Endothelial cell of umbilical vein (primary cell): ENCODE measurements around the gene PTCH1. TPM values are rescaled to one million over a fixed set of nuclear protein-coding genes. Genes with fewer than 3 reads are reported as not detected.
A peak's percentile ranks its signal among the peaks of the same experiment; 100 is the strongest.

Experiments used
- BruUV-seq: library from RNA; stranded (reverse); fragments of 400-500 nt; replicated peaks from 2 replicates; lab custom pipeline; 2021; lab: Mats Ljungman, UMichigan
- CTCF ChIA-PET: fragments of 300-600, 350-600 bp; sonication (Branson Sonifier 250); formaldehyde crosslinking; loops from one replicate; lab custom pipeline; 2021; ENCODE audit warnings: antibody characterized with exemption, inconsistent platforms; lab: Charles Lee
- POLR2A ChIA-PET: fragments of 300-600, 350-600 bp; sonication (Branson Sonifier 250); formaldehyde crosslinking; loops from one replicate; lab custom pipeline; 2021; ENCODE audit warnings: antibody characterized with exemption, inconsistent platforms; lab: Charles Lee
- DNase-seq: peaks from one replicate; pipeline ENCODE4 v3.0.0-alpha.2; 2011; ENCODE audit warnings: low read depth, low spot score
- FAIRE-seq: peaks from 2 replicates; lab custom pipeline; 2011; peaks lifted over from hg19 to GRCh38; lab: Jason Lieb, UNC
- H2AFZ ChIP-seq: 2 replicates; pipeline ENCODE4 v1.6.0; 2012; ENCODE audit warnings: low read depth, low read length, control low read depth, inconsistent platforms
- H3K27ac ChIP-seq: 2 replicates; pipeline ENCODE4 v1.5.1; 2011; ENCODE audit warnings: low read depth, mild to moderate bottlenecking, control low read depth, low read length, moderate library complexity; ENCODE audit not compliant: insufficient read depth
- H3K27me3 ChIP-seq, 2 experiments: 2 replicates each; pipeline versions ENCODE4 v1.6.0 to v1.6.1; 2011; ENCODE audit warnings: low read length in 2 of 2, mixed read lengths in 1 of 2; ENCODE audit not compliant: control insufficient read depth in 2 of 2, insufficient read depth in 2 of 2
- H3K36me3 ChIP-seq, 2 experiments: 2 replicates in 1 of 2; 3 replicates in 1 of 2; pipeline ENCODE4 v1.5.1; 2011; ENCODE audit warnings: low read length in 2 of 2, mild to moderate bottlenecking in 1 of 2, moderate library complexity in 1 of 2; ENCODE audit not compliant: control insufficient read depth in 2 of 2, insufficient read depth in 2 of 2; ENCODE audit errors: extremely low read depth in 1 of 2
- H3K4me1 ChIP-seq: 3 replicates; pipeline ENCODE4 v1.5.1; 2011; ENCODE audit warnings: mild to moderate bottlenecking, low read length; ENCODE audit not compliant: control insufficient read depth, insufficient read depth; ENCODE audit errors: extremely low read depth
- H3K4me2 ChIP-seq: 2 replicates; pipeline ENCODE4 v1.6.1; 2011; ENCODE audit warnings: low read length, control low read depth, mixed read lengths; ENCODE audit not compliant: insufficient read depth
- H3K4me3 ChIP-seq, 3 experiments: fragments of 200-600 bp in 1 of 3; sonication (generic), shearing (Covaris generic) in 1 of 3; replicated peaks in 1 of 3; 2 replicates each; pipeline ENCODE4 v1.5.1; 2011 to 2016; ENCODE audit warnings: control low read depth in 3 of 3, low read length in 3 of 3, mild to moderate bottlenecking in 2 of 3, inconsistent platforms in 1 of 3, low read depth in 1 of 3, moderate library complexity in 1 of 3; ENCODE audit not compliant: insufficient read depth in 1 of 3
- H3K79me2 ChIP-seq: 2 replicates; pipeline ENCODE4 v1.6.0; 2012; ENCODE audit warnings: low read length, inconsistent platforms; ENCODE audit not compliant: control insufficient read depth, insufficient read depth
- H3K9ac ChIP-seq: replicated peaks from 2 replicates; pipeline ENCODE3; 2011; ENCODE audit warnings: low read length, control low read depth; ENCODE audit not compliant: insufficient read depth; ENCODE audit errors: extremely low read depth
- H3K9me1 ChIP-seq: replicated peaks from 3 replicates; pipeline ENCODE4 v1.6.0; 2011; ENCODE audit warnings: mild to moderate bottlenecking, low read length; ENCODE audit not compliant: control insufficient read depth, insufficient read depth; ENCODE audit errors: extremely low read depth
- H3K9me3 ChIP-seq: replicated peaks from 2 replicates; pipeline ENCODE4 v1.5.1; 2012; ENCODE audit warnings: low read length, inconsistent platforms; ENCODE audit not compliant: control insufficient read depth, insufficient read depth
- H4K20me1 ChIP-seq: replicated peaks from 2 replicates; pipeline ENCODE3; 2011; ENCODE audit warnings: mild to moderate bottlenecking, low read length; ENCODE audit not compliant: control insufficient read depth, insufficient read depth; ENCODE audit errors: extremely low read depth
- EZH2 ChIP-seq: IDR thresholded peaks from 2 replicates; pipeline ENCODE4 v1.6.1; 2012; ENCODE audit warnings: borderline replicate concordance, low read depth, mild to moderate bottlenecking, moderate library complexity, low read length, inconsistent platforms; ENCODE audit not compliant: severe bottlenecking
- JUN ChIP-seq: IDR thresholded peaks from 2 replicates; pipeline ENCODE4 v1.6.1; 2011; ENCODE audit warnings: borderline replicate concordance, low read depth; ENCODE audit not compliant: insufficient read length, insufficient read depth
- POLR2A ChIP-seq: IDR thresholded peaks from 2 replicates; pipeline ENCODE4 v1.6.1; 2012; ENCODE audit warnings: low read depth, mild to moderate bottlenecking, control low read depth, low read length
- dilution Hi-C: fragments of 300-500 bp; cut with MboI; formaldehyde crosslinking; loops from one replicate; pipeline ENCODE4 v1.15.0; 2019; ENCODE audit warnings: low sequenced_read_pairs; ENCODE audit not compliant: extremely low pct_ligation_motif_present
- intact Hi-C: fragments of 100-400 bp; cut with micrococcal nuclease; formaldehyde crosslinking; loops from one replicate; pipeline ENCODE4 v1.10.0; 2022
- polyA plus RNA-seq, 4 experiments: library from polyadenylated mRNA; depleted of rRNA in 3 of 4; stranded (reverse) in 3 of 4; unstranded in 1 of 4; fragments of >200 nt; gene quantifications; 2 replicates each; pipeline versions ENCODE4 v1.2.1 to v1.2.3, GENCODE V29; 2011 to 2012; ENCODE audit warnings: missing spikeins in 1 of 4
- total RNA-seq: library from RNA; stranded (reverse); gene quantifications from 2 replicates; pipeline ENCODE4 v1.2.3, GENCODE V29; 2021
- TF ChIP-seq, protein P1 (sequence below): IDR thresholded peaks from 2 replicates; pipeline ENCODE4 v1.6.1; 2011; ENCODE audit not compliant: insufficient read depth, insufficient read length

PTCH1 gene
- total and polyA plus RNA-seq, 2 donors (not counting 3 experiments of a cell fraction or from before 2014, with no cell fraction given): 3.9 to 12.1 TPM

DNA sequence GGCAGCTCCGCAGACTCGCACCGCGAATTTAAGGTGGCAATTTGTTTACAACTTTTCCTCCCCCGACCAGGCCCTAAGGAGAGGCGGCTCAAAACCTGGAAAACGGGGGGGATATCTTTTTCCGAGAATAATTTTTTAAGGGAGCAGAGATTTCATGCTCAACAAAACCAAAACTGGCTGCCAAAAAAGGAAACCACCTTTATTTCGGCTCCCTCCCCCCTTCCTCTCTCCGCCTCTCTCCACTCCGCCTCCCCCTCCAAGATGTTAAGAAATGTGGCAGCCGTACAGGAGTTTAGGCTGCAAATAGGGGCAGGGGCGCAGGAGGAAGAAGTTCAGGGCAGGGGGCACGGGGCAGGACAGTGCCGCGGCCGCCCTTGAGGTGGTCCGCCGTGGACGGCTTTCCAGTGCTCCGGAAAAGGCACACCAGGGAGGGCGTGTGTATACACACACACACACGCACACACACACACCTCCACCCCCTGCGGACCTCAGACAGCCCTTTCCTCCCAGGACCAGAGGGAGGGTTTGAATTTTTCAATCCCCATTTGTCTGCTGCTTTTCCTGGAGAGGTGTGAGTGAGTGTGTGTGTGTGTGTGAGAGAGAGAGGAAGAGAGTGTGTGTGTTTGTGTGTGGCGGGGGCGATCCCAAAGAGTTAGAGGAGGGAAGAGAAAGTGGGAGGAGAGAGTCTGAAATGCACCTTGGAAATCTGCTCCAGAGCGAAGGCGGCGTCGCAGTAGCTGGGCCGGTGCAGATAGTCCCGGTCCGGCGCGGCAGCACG, 9.1 kb downstream of the PTCH1 start:
- H3K27me3 ChIP-seq: no peaks in the 10 kb centered on the region
- H3K4me2 ChIP-seq: peak overlapping the region; percentile 80
- no peak for TF ChIP-seq EZH2
- TF ChIP-seq, protein P1, sequence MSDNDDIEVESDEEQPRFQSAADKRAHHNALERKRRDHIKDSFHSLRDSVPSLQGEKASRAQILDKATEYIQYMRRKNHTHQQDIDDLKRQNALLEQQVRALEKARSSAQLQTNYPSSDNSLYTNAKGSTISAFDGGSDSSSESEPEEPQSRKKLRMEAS: no peak
- peak overlapping the region; percentile 74 for H2AFZ ChIP-seq
- no peaks in the 10 kb centered on the region for H3K9me1 ChIP-seq
- BruUV-seq: no TSS peak
- dilution Hi-C loops: no loop called here
- H3K79me2 ChIP-seq: no peaks in the 10 kb centered on the region
- DNase-seq: peak; percentile 76
- no peaks in the 10 kb centered on the region for H4K20me1 ChIP-seq
- ChIA-PET POLR2A (no interaction called here), CTCF (interaction anchor here (1.0 to 2.2 kb wide), 5 partner anchors 9 to 711 kb away, joined by 3 to 10 read pairs (median 3); partner anchors contain the start of gene PTCH1)
- H3K9ac ChIP-seq: peak overlapping the region; percentile 75
- intact Hi-C loops: loop anchor here (1.0 to 5.0 kb wide), 7 partner anchors 45 to 555 kb away; no protein-coding TSS in a partner anchor
- peaks cover 25% of the 10 kb centered on the region for H3K4me1 ChIP-seq
- H3K9me3 ChIP-seq: no peaks in the 10 kb centered on the region
- H3K4me3 ChIP-seq: peak overlapping the region; percentile 40 to 77 (median 74)
- no peaks in the 10 kb centered on the region for H3K36me3 ChIP-seq
- FAIRE-seq: peak; percentile 78
- peak overlapping the region; percentile 75 for H3K27ac ChIP-seq

DNA sequence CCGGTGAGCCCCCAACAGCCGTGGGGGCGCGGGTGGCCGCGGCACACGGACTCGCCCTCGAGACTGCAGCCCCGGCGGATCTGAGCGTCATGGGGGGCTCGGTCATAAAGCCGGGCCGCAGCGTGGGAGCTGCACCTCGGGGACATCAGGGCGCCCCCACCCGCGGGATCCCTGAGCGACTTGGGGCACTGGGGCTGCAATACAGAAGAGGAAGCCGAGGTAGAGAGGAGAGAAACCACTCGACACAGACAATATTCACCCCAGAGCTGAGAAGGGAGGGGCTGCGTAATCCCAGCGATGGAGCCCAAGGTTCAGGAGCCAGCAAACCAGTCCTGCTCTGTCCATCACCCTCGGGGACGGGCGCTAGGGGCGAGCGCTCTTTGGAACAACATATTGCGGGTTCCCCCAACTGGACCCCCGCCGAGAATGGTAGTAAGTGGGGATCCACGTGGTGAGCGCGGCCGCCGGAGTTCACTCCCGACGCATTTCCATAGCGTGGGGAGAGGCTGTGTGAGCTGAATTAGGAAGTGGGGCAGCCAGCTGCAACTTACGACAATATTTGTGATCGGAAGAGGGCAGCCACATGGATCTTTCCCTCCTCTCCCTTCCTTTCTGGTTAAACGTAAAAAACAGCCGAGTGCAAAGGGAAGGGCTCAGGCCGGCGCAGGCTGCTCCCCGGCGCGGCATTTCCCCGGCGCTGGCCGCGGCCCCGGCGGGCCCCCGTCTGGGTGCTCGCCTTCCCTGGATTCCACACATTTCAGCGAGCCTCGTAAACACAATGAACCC, 9.9 kb downstream of the PTCH1 start:
- DNase-seq (peak; percentile 71), FAIRE-seq (peak; percentile 26)
- Histone ChIP-seq H2AFZ (peak overlapping the region; percentile 74), H3K4me3 (peak overlapping the region; percentile 40 to 77 (median 74)), H3K27me3 (no peaks in the 10 kb centered on the region), H3K4me1 (peaks cover 17% of the 10 kb centered on the region), H3K27ac (peak overlapping the region; percentile 75), H3K9me3 (no peaks in the 10 kb centered on the region), H3K9me1 (no peaks in the 10 kb centered on the region), H3K4me2 (peak overlapping the region; percentile 80), H3K9ac (peak overlapping the region; percentile 75), H3K79me2 (no peaks in the 10 kb centered on the region), H4K20me1 (no peaks in the 10 kb centered on the region), H3K36me3 (no peaks in the 10 kb centered on the region)
- ChIA-PET CTCF (interaction anchor here (1.0 to 2.2 kb wide), 5 partner anchors 10 to 712 kb away, joined by 3 to 10 read pairs (median 3); partner anchors contain the start of gene PTCH1), POLR2A (no interaction called here)
- intact Hi-C loops: loop anchor here (1.0 to 5.0 kb wide), 8 partner anchors 45 to 555 kb away; partner anchors contain the start of gene FANCC
- dilution Hi-C loops: no loop called here
- BruUV-seq: no TSS peak
- peak; percentile 64 for TF ChIP-seq POLR2A
- TF ChIP-seq JUN: no peak
